GM21717 (cell line): ENCODE data around the gene KLRD1.
"Not testable (repeated sequence)": the region's sequence is repeated elsewhere in the genome, so short reads cannot be mapped to it uniquely, and the experiment has no call there.

ENCODE experiments used
- ATAC-seq: cut with Tn5 transposase; IDR thresholded peaks from one replicate; pipeline ENCODE4 v1.9.1; 2021; ENCODE audit warnings: mild to moderate bottlenecking, moderate library complexity; ENCODE audit not compliant: unreplicated experiment

The KLRD1 gene, protein sequence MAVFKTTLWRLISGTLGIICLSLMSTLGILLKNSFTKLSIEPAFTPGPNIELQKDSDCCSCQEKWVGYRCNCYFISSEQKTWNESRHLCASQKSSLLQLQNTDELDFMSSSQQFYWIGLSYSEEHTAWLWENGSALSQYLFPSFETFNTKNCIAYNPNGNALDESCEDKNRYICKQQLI

DNA sequence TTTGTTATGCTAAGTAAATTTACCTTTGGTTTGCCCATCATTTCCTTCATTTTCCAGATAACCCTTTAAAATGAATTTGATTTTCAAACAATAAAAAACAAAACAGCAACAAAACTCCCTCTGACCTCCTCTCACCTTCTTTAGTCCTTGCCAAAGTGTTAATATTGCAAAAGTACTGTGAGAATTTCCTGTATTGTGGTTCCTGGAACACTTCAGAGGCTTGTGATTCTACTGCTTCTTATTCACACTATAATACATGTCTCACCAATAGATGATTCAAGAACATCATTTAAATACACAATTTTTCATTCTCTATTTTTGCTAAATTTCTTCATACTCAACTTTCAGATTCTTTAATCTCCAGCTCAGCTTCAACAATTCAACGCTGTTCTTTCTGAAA is at the start of gene KLRD1:
KLRD1 (plus strand) TSS at position 241 of the 400 bp plus-strand sequence. CDS start 208 bp downstream, outside the sequence.
- no peak for ATAC-seq

DNA sequence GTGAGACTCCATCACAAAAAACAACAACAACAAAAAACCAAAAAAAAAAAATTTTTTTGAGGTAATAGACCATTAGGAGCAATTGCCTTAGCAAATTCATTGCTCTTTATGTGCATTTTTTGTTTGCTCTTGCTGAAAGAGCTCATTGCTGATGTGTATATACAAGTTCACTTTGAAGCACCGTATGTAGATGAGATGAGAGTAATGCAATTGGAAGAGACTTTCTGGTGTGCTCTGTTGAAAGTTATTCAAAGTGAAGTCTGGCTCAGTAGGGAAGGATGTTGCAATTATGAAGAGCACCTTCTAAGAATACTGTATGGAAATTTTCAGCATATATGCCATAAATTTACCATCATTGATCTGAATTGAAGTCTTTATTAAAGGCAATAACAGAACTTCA is 46.7 kb upstream of the KLRD1 start:
- ATAC-seq, result no peak

DNA sequence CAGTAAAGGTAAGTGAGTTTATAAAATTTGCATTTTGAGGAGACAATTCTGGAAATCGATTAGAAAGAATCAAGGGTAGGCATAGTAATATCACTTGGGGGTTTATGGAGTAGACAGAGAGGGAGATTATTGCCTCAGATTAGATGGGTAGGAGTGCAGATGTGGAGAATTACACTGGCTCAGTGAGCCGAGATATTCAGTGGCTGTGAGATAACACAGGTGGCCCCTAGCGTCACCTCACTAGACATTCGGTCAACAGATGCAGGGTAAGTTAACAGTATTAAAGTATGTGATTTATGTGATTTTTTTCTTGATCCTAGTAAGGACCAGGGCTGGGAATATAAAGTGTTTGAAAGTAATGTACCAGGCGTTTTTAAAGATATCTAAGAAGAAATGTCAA is 39.6 kb upstream of the KLRD1 start:
- ATAC-seq, result no peak

DNA sequence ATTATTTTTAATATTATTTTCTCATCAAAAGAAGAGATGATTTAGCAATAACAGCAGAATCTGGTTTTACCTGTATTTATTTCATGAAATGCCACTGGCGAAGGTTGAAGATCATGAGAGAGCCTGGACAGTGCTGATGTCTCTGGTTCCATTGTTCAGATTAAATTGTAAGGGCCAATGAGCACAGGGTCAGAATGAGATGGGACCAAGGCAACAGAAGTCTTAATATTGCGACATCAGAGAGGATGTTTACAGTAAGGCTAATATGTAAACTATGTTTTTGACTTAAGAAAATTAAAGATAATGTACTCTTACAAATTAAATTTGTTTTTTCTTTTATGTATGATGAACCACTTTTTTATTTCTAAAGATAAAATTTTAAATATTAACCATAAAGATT is 35.2 kb upstream of the KLRD1 start:
- no peak for ATAC-seq

DNA sequence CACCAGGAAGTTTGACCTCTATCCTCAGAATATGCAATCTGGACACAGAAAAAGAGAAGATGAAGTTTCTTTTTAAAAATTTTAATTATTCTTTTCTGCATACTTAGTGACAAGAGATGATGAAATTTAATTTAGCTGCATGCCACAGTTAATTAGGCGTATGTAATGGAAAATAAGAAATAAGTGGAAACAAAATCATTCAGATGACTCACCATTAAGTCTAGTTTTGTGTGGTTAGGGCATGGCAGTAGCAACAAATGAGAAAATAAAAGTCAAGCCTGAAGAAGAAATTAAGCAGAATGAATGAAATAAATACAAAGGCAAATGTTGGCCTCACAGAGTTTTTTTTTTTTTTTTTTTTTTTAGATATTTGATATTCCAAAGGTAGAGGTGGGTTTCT is 30.9 kb upstream of the KLRD1 start:
- no peak for ATAC-seq

DNA sequence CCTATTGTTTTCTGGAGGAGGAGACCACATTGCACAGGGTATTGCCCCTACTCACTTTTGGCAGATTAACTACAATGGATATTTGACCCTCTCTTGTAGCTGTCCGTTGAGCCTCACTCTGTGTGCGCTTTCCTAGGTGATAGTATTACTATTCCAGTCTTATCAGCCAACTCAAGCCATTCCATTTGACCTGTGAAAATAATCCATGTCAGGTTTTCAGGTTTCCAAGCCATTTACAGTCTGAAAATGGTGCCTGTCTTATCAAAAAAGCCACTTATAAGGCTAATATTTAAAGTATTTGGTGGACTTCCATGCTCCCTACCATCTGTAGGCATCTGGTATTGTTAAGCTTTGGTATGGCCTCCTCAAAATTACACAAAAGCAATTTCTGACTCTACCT is 29.6 kb upstream of the KLRD1 start:
- no peak for ATAC-seq

DNA sequence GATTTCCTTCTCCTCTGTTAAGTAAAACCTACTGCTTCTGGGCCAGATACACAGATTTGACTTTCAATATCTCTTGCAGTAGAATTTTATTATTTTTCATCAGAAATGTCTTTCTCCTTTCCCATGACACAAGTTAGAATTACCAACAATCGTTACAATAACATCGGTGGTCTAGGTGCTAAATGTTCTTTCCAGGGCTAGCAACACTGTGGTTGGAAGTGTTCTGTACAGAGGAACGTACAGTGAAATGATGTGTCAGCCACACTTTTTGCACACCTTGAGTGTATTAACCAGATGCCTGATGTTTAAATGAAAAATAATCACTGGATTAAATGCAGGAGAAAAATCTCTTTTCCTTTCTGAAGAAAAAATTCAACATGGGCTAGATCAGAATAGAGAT is 27.7 kb upstream of the KLRD1 start:
- ATAC-seq, result no peak

DNA sequence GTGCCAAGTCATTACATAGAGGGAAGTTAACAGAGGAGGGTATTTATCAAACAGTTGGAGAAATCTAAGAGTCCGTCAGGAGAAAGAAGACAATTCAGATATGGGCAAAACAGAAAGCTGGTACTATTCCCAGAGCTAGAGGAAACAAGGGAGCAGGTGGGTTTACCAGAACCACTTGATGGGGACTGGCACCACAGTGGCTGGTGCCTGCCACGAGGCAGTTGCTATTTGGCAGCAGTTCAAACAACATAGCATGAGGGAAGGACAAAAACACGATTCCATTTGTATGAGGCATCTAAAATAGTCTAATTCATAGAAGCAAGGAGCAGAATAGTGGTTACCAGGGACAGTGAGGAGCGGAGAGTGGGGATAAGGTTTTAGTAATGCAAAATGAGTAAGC is 24.6 kb upstream of the KLRD1 start:
- ATAC-seq, result no peak

DNA sequence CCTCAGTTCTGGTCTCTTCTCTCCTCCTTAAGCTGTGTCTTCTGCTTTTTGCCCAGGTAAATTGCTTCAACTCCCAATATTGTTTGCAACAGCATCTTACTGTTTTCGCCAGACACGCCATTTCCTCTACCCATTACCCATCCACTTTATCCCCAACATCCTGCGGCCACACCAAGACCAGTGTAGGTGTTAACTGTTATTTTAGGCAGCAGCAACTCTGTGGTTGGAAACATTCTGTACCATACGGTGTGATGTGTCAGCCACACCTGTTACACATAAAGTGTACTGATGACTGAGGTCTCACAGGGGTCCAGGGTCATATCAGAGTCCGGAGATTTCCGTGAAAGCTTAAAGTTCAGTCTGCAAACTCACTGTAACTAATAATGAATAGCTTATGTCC is 21.8 kb upstream of the KLRD1 start:
- no peak for ATAC-seq

DNA sequence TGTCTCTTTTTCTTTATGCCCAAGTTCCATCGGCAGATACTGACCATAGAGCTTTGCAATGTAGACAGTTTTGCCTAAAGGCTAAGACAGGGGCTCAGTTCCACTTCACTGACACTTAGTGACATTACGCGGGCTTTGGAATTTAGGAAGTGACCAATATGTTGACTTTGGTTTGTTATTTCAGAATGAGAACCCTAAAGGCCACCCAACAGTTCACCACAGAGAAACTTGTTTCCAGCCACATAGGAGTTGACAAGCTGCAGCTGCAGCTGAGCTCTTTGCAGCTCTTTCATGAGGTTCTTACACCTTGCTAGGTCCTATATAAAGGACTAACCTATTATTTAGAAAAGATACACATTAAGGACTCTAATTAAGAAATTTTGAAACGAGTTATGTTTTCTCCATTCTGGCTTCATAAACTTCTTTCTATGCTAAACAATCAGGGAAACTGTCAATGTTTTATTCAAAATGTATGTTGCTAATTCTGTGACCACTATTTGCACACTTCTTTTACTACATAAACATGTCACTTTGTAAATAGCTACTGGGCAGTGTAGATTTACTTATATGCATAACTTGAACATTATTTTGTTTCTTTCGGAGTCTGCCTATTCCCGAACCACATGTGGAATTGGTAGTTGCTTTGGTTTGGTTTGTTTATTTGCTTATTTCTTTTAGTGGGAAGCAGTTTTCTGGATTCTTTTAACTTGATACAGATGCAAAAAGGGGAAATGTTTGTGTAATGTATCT is 18.5 kb upstream of the KLRD1 start:
- ATAC-seq, result no peak

DNA sequence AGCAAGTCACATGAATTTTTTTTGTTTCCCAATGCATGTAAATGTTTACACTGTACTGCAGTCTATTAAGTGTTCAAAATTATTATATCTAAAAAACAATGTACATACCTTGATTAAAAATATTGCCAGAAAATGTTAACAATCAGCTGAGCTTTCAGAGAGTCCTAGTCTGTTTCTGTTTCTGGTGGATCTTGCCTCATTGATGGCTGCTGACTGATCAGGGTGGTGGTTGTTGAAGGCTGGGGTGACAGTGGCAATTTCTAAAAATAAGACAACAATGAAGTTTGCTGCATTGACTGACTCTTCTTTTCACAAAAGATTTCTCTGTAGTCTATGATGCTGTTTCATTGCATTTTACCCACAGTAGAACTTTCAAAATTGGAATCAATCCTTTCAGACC is 16.6 kb upstream of the KLRD1 start:
- ATAC-seq, result no peak

DNA sequence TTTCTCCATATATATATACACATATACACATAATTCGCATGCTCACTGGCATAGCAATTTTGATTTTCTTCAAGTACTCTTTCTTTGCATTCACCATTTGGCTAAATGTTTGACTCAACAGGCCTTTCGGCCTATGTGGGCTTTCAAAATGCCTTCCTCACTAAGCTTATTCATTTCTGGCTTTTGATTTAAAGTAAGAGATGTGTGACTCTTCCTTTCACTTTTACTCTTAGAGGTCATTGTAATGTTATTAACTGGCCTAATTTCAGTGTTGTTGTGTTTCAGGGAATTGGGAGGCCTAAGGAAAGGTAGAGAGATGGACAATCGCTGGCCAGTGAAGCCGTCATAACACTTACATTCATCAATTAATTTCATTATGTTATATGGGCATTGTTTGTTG is 14.5 kb upstream of the KLRD1 start:
- no peak for ATAC-seq

DNA sequence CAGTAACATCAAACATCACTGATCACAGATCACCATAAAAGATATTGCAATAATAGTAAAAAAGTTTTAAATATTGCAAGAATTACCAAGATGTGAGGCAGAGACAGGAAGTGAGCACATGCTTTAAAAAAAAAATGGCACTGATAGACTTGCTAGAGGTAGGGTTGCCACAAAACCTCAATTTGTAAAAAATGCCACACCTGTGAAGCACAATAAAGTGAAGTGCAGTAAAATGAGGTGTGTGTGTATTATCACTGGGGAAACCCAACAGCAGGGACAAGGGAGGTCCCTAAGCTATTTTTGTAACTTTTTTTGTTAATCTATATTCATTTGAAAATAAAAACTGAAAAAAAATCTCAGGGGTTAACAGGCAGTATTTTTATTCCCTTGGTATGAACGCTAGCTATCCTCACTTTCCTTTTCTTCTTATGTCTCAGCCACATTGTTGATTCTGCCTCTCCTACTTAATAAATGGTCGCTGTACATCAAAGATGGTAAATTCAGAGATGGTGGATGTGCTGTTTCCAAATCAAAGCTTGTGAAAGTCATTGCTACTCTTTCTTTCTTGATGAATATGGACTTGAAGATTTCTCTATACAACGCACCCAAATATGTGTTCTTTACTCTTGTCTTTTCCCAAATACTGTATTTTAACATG is 14.0 kb upstream of the KLRD1 start:
- no peak for ATAC-seq

DNA sequence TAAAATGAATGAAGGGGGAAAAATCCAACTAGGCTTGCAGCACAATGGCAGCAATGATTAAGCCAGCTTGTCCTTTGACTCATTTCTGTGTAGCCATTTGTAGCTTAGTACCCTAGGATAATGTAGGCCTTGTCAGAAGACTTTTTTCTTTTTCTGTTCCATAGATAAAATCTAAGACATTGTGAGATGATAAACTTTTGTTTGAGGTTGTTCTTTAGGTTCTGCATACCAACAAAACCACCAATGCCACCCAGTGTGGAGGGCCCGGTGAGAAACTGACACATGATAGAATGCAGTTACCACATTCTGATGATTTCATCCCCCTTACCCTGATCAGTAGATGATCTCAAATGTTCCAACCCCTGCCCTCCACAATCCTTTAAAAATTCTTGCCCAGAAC is 6.6 kb upstream of the KLRD1 start:
- ATAC-seq, result no peak

DNA sequence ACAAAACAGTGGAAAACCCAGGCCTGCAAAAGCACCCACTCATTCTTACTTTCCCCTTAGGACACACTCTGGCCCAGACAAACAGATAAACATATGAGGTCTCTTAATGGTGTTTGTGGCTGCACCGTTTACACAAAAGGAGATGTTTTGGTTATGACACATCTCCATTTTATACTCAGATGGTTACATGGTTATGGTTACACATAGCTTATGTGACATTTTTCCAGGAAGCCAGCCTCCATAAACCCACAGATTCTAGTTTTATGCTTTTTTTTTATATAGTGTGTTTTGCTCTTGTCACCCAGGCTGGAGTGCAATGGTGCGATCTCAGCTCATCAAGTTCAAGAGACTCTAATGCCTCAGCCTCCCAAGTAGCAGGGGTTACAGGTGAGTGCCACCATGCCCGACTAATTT is 3.5 kb upstream of the KLRD1 start:
- no peak for ATAC-seq

DNA sequence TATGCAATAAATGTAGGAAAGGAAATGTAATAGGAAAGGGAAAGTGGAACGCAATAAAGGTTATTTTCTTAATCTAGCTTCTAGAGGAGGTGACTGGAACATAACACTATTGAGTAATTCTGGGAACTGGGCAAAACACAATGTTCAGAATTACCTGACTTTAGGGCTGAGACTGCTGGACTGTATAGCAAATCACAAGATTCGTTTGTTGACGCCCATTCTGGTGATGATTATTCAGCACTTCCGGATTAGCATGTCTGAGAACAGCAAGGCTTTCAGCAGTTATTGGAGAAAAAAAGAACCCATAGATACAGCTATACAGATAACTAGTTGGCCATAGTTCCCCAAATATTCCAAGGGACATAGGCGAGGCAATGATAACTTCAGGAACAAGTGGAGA is 2.3 kb upstream of the KLRD1 start:
- ATAC-seq, result no peak

DNA sequence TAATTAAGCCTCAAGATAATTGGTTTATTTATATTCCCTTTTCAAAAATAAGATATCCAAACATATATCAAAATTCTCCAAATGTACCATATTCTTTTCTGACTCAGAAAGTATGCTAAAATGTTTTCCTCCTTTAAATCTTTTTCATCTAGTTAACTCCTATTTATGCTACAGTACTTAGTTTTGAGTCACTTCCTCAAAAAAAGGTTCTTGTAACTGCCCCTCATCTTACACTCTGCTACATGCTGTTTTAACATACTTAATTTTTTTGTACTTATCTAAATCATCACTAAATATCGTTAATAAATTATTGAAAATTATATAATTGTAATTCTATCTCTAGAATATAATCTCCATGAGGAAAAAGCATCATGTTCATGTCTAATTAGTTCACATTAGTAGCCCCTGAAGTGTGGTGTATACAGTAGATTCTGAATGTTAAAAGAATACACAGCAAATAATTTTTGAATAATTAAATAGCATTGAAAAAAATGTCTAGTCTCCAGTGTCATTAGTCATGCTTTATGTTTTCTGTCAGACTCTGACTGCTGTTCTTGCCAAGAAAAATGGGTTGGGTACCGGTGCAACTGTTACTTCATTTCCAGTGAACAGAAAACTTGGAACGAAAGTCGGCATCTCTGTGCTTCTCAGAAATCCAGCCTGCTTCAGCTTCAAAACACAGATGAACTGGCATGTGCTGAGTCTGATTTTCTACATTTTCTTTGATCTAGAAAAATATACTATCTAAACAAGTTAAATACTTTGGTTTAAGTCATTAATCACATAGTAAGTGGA is 3.5 kb downstream of the KLRD1 start:
- ATAC-seq, result no peak

DNA sequence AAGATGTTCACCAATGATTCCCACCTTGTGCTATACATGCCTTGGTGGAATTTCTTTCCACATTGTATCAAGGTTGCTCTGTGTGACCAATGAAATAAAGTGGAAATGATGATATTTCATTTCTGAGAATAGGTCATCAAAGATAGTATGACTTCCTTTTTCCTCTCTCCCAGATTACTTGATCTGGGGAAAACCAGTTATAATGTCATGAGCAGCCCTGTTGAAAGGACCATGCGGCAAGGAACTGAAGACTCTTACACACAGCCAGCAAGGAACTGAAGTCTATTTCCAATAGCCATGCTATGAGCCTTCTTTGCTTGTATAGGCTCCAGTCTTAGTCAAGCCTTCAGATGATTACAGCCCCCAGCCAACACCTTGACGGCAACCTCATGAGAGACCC is 11.7 kb downstream of the KLRD1 start:
- no peak for ATAC-seq

DNA sequence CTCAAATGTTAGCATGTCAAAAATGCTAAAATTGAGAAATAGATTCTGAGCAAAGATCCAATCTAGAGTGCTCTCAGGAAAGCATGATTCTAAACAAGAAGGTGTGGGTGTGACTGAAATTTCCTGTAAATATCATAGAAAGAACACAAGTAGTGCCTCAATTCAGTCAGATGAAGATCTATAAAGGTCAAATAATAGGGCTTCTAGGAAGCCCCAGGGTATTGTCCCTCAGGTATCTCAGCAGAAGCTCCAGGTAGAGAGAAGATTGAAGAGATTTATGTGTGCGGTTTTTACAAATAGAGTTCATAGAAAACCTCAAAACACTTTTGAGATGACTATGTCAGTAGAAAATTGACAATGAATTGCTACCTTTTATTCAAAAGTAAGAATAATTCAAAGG is 13.0 kb downstream of the KLRD1 start:
- ATAC-seq, result no peak

DNA sequence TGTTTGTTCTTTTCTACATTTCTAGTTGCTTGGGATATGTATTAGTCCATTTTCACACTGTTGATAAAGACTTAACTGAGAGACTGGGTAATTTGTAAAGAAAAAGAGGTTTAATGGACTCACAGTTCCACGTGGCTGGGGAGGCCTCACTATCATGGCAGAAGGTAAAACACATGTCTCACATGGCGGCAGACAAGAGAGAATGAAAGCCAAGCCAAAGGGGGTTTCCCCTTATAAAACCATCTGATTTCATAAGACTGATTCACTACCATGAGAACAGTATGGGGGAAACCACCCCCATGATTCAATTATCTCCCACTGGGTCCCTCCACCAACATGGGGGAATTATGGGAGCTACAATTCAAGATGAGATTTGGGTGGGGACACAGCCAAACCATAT is 21.0 kb downstream of the KLRD1 start:
- ATAC-seq, result not testable (repeated sequence)

DNA sequence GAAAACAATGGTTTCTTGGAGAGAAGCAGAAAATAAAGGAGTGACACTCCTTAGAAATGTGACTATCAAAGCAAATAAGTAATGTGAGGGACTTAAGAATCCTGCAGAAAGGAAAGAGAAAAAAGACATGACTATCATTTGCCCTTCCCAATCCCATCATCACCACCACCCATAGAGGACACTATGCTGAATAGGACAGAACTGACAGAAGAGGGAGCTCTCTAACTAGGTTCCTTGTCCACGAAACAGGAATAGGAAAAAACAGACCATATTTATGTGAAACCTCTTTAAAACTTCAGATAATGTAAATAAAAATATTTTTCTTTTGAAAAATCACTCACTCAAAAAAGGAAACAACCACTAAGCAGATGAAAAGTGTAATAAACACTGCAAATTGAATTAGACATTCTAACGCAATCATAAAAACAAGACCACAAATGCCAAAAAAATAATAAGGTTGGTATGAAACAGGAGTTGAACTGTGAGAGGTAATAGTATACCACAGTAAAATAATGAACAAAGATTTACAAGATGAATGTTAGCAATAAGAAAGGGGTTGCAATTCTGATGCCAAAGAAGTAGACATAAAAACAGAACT is 24.1 kb downstream of the KLRD1 start:
- no peak for ATAC-seq
